Activated T-helper 9 cell treated with anti-CD3 and anti-CD28 coated beads, Interleukin-2, amount 50 U/mL, for 16 hours (primary cell): Measurements from ENCODE around the gene CARMIL1.

ENCODE experiments used
- DNase-seq: peaks from one replicate; pipeline ENCODE4 v3.0.0-alpha.2; 2020; ENCODE audit warnings: low read depth

The CARMIL1 gene

GRCh38 chr6:25660512-25660911 is 381.3 kb downstream of the CARMIL1 start:
- DNase-seq = no peak

- no peak for DNase-seq
These were observed 382.1 kb downstream of the CARMIL1 start for GRCh38 chr6:25661129-25661779.

GRCh38 chr6:25665455-25665854 is 386.3 kb downstream of the CARMIL1 start:
- no peak for DNase-seq

- no peak for DNase-seq
These were observed 390.2 kb downstream of the CARMIL1 start for GRCh38 chr6:25669413-25669812.
